Fibroblast of pulmonary artery (primary cell): ENCODE measurements around the gene TTC36.

Experiments used
- DNase-seq: peaks from one replicate; pipeline ENCODE4 v3.0.0-alpha.2; 2010; ENCODE audit warnings: low read depth
- H3K4me3 ChIP-seq: replicated peaks from 2 replicates; pipeline ENCODE4 v1.5.1; 2011; ENCODE audit warnings: low read depth, mild to moderate bottlenecking, control low read depth, low read length, moderate library complexity
- TF ChIP-seq, protein P1 (sequence below): IDR thresholded peaks from 2 replicates; pipeline ENCODE4 v1.5.1; 2011; ENCODE audit warnings: mild to moderate bottlenecking, control low read depth, low read length, inconsistent platforms; ENCODE audit errors: missing control alignments

Gene TTC36

GRCh38 chr11:118531597-118532084 lies 4.4 kb downstream of the TTC36 start:
- TF ChIP-seq, protein P1, sequence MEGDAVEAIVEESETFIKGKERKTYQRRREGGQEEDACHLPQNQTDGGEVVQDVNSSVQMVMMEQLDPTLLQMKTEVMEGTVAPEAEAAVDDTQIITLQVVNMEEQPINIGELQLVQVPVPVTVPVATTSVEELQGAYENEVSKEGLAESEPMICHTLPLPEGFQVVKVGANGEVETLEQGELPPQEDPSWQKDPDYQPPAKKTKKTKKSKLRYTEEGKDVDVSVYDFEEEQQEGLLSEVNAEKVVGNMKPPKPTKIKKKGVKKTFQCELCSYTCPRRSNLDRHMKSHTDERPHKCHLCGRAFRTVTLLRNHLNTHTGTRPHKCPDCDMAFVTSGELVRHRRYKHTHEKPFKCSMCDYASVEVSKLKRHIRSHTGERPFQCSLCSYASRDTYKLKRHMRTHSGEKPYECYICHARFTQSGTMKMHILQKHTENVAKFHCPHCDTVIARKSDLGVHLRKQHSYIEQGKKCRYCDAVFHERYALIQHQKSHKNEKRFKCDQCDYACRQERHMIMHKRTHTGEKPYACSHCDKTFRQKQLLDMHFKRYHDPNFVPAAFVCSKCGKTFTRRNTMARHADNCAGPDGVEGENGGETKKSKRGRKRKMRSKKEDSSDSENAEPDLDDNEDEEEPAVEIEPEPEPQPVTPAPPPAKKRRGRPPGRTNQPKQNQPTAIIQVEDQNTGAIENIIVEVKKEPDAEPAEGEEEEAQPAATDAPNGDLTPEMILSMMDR, result no peak
- peak overlapping the region; percentile 60 for H3K4me3 ChIP-seq
- no peak for DNase-seq

DNA sequence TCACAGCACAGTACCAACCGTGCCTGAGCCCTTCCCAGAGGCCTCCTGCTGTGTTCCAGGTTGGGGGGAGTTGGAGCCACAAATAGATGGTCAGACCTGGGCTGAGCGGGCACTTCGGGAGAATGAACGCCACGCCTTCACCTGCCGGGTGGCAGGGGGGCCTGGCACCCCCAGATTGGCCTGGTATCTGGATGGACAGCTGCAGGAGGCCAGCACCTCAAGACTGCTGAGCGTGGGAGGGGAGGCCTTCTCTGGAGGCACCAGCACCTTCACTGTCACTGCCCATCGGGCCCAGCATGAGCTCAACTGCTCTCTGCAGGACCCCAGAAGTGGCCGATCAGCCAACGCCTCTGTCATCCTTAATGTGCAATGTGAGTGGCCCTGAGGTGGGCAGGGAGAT lies 4.8 kb downstream of the TTC36 start:
- TF ChIP-seq, protein P1, result no peak
- DNase-seq, result no peak
- H3K4me3 ChIP-seq, result no peak overlapping the region

DNA sequence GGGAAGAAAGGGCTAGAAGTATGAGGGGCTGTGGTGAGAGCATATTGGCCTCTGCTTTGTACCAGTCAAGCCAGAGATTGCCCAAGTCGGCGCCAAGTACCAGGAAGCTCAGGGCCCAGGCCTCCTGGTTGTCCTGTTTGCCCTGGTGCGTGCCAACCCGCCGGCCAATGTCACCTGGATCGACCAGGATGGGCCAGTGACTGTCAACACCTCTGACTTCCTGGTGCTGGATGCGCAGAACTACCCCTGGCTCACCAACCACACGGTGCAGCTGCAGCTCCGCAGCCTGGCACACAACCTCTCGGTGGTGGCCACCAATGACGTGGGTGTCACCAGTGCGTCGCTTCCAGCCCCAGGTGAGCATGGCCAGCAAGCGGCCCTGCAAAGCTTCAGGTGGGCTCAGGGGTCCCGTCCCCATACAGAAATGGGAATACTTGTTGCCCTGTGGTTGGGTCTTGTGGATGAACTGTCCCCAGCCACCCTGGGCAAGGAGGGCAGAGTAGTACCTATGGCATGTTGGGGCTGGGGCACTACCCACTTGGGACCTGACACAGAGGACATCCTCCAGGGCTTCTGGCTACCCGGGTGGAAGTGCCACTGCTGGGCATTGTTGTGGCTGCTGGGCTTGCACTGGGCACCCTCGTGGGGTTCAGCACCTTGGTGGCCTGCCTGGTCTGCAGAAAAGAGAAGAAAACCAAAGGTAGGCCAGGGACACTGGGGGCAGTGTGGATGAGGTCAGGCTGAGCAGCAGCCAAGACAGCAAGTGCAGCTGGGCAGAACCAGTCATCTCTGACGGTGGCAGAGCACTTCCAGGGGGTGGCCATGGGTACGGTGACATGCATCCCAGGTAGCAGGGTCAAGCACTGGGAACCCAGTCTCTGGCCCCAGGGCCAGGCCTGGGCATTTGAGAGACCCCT lies 5.8 kb downstream of the TTC36 start:
- DNase-seq, result no peak
- no peak overlapping the region for H3K4me3 ChIP-seq
- TF ChIP-seq, protein P1, result no peak

DNA sequence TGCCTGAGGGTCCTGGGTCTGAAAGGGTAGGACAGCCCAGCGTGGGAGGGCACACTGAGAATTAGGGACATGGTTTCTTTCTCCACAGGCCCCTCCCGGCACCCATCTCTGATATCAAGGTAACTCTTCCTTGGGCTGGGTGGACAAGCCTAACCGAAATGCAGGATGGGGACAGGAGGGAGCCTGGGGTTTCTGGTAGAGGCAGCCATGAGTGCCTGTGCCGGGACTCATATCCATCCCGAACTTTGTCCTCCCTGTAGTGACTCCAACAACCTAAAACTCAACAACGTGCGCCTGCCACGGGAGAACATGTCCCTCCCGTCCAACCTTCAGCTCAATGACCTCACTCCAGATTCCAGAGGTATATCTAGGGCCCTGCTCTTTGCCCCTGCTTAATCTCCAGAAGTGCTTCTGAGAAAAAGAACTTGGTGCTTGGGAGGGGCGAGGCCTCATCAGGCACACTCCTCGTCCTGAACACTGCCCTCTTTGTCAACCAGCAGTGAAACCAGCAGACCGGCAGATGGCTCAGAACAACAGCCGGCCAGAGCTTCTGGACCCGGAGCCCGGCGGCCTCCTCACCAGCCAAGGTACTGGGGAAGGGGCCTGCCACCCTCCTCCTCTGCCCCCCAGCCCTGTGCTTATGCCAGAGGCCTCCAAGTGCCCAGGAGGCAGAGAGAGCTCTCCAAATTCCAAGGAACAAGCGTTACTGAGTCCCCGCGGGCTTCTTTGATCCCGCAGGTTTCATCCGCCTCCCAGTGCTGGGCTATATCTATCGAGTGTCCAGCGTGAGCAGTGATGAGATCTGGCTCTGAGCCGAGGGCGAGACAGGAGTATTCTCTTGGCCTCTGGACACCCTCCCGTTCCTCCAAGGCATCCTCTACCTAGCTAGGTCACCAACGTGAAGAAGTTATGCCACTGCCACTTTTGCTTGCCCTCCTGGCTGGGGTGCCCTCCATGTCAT lies 6.8 kb downstream of the TTC36 start:
- DNase-seq, result no peak
- TF ChIP-seq, protein P1, result no peak
- no peak overlapping the region for H3K4me3 ChIP-seq

- DNase-seq, result no peak
- H3K4me3 ChIP-seq, result no peak overlapping the region
- TF ChIP-seq, protein P1, result no peak
Measured at GRCh38 chr11:118535261-118535660, 8.0 kb downstream of the TTC36 start.

GRCh38 chr11:118536726-118537125 lies 9.5 kb downstream of the TTC36 start:
- no peak overlapping the region for H3K4me3 ChIP-seq
- peak; percentile 9 for DNase-seq
- TF ChIP-seq, protein P1, result no peak
